Measurements from ENCODE around the gene MSH5. TPM values are rescaled to one million over a fixed set of nuclear protein-coding genes. Genes with fewer than 3 reads are reported as not detected.

Gene MSH5
- total and polyA plus RNA-seq, 9 of the 15 experiments (the other 6 are each of a cell fraction or from before 2014, with no cell fraction given) = 12.5 to 104 (median 46.6) TPM

DNA sequence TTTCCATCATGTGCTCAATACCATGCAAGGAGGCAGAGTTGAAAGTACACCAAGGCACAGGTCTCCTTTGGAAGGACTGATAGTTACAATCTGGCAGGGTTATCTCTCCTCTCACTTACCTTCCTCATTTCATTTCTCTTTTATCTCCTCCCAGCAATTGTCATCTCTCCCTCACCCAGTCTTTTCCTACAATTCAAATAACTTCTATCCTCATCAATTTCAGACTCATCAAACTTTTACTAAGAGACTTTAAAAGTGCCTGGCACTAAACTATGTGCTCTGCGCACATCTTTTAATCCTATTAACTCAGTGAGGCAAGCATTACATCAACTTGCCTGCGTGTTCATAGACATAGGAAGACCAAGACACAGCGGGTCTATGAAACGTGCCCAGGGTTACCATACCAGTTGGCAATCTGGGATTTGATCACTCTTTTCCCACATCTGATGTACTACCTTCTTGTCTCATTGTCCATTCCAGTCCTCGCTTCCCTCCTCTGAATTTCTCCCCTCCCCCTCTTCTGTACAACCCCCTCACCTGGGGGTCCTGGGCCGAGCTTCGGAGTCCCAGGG lies 54.6 kb downstream of the MSH5 start (continued):
- TF ChIP-seq, protein P1, sequence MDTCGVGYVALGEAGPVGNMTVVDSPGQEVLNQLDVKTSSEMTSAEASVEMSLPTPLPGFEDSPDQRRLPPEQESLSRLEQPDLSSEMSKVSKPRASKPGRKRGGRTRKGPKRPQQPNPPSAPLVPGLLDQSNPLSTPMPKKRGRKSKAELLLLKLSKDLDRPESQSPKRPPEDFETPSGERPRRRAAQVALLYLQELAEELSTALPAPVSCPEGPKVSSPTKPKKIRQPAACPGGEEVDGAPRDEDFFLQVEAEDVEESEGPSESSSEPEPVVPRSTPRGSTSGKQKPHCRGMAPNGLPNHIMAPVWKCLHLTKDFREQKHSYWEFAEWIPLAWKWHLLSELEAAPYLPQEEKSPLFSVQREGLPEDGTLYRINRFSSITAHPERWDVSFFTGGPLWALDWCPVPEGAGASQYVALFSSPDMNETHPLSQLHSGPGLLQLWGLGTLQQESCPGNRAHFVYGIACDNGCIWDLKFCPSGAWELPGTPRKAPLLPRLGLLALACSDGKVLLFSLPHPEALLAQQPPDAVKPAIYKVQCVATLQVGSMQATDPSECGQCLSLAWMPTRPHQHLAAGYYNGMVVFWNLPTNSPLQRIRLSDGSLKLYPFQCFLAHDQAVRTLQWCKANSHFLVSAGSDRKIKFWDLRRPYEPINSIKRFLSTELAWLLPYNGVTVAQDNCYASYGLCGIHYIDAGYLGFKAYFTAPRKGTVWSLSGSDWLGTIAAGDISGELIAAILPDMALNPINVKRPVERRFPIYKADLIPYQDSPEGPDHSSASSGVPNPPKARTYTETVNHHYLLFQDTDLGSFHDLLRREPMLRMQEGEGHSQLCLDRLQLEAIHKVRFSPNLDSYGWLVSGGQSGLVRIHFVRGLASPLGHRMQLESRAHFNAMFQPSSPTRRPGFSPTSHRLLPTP (IDR thresholded peaks at IDR 0.05; ENCODE audit: borderline replicate concordance, extremely low read depth, insufficient read length) = no peak
- peak; percentile 62; the same call in 1 of the 2 replicates for TF ChIP-seq NR2C1 (IDR thresholded peaks at IDR 0.05)
- TF ChIP-seq NR2C1 (tag; IDR thresholded peaks at IDR 0.05) = 0 out of 2 replicates have a peak, but pooled peaks have one; percentile 31
- TF ChIP-seq, protein P2, sequence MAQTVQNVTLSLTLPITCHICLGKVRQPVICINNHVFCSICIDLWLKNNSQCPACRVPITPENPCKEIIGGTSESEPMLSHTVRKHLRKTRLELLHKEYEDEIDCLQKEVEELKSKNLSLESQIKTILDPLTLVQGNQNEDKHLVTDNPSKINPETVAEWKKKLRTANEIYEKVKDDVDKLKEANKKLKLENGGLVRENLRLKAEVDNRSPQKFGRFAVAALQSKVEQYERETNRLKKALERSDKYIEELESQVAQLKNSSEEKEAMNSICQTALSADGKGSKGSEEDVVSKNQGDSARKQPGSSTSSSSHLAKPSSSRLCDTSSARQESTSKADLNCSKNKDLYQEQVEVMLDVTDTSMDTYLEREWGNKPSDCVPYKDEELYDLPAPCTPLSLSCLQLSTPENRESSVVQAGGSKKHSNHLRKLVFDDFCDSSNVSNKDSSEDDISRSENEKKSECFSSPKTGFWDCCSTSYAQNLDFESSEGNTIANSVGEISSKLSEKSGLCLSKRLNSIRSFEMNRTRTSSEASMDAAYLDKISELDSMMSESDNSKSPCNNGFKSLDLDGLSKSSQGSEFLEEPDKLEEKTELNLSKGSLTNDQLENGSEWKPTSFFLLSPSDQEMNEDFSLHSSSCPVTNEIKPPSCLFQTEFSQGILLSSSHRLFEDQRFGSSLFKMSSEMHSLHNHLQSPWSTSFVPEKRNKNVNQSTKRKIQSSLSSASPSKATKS (CRISPR knock-in tag; IDR thresholded peaks at IDR 0.05) = no peak
- TF ChIP-seq SMARCE1 (IDR thresholded peaks at IDR 0.05) = peak; percentile 87
- TF ChIP-seq, protein P3, sequence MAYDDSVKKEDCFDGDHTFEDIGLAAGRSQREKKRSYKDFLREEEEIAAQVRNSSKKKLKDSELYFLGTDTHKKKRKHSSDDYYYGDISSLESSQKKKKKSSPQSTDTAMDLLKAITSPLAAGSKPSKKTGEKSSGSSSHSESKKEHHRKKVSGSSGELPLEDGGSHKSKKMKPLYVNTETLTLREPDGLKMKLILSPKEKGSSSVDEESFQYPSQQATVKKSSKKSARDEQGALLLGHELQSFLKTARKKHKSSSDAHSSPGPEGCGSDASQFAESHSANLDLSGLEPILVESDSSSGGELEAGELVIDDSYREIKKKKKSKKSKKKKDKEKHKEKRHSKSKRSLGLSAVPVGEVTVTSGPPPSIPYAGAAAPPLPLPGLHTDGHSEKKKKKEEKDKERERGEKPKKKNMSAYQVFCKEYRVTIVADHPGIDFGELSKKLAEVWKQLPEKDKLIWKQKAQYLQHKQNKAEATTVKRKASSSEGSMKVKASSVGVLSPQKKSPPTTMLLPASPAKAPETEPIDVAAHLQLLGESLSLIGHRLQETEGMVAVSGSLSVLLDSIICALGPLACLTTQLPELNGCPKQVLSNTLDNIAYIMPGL (CRISPR knock-in tag; IDR thresholded peaks at IDR 0.05) = no peak; the same call in 1 of the 2 replicates
- TF ChIP-seq TAF1 (IDR thresholded peaks at IDR 0.05; ENCODE audit: control insufficient read depth, extremely low read depth, insufficient read depth, low read length, severe bottlenecking) = peak; percentile 35
- peak; percentile 85 for TF ChIP-seq SOX6 (IDR thresholded peaks at IDR 0.05)
- TF ChIP-seq FOXP1 (CRISPR knock-in tag; IDR thresholded peaks at IDR 0.05) = peak; percentile 43; the same call in 1 of the 2 replicates
- no peak for TF ChIP-seq ZNF695 (CRISPR knock-in tag; IDR thresholded peaks at IDR 0.05)
- TF ChIP-seq SMC3 (conservative IDR thresholded peaks at IDR 0.05; ENCODE audit: insufficient read depth, low read depth, low read length) = 0 out of 2 replicates have a peak, but pooled peaks have one; percentile 14
- TF ChIP-seq MCM2 (IDR thresholded peaks at IDR 0.05; ENCODE audit: low read depth) = no peak
- TF ChIP-seq JUNB (CRISPR knock-in tag; conservative IDR thresholded peaks at IDR 0.05) = no peak
- TF ChIP-seq, protein P4, sequence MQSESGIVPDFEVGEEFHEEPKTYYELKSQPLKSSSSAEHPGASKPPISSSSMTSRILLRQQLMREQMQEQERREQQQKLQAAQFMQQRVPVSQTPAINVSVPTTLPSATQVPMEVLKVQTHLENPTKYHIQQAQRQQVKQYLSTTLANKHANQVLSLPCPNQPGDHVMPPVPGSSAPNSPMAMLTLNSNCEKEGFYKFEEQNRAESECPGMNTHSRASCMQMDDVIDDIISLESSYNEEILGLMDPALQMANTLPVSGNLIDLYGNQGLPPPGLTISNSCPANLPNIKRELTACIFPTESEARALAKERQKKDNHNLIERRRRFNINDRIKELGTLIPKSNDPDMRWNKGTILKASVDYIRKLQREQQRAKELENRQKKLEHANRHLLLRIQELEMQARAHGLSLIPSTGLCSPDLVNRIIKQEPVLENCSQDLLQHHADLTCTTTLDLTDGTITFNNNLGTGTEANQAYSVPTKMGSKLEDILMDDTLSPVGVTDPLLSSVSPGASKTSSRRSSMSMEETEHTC (IDR thresholded peaks at IDR 0.05) = no peak
- TF ChIP-seq NRF1 (conservative IDR thresholded peaks at IDR 0.05 in 1 of 2, IDR thresholded peaks at IDR 0.05 in 1 of 2) = peak; percentile 36 to 55
- peak; percentile 5; the same call in 1 of the 2 replicates for TF ChIP-seq TCF3 (CRISPR knock-in tag; IDR thresholded peaks at IDR 0.05)
- no peak for TF ChIP-seq HSF4 (CRISPR knock-in tag; IDR thresholded peaks at IDR 0.05; ENCODE audit: borderline replicate concordance)
- peak; percentile 89 for TF ChIP-seq CTBP1 (IDR thresholded peaks at IDR 0.05; ENCODE audit: borderline replicate concordance)
- TF ChIP-seq, protein P5, sequence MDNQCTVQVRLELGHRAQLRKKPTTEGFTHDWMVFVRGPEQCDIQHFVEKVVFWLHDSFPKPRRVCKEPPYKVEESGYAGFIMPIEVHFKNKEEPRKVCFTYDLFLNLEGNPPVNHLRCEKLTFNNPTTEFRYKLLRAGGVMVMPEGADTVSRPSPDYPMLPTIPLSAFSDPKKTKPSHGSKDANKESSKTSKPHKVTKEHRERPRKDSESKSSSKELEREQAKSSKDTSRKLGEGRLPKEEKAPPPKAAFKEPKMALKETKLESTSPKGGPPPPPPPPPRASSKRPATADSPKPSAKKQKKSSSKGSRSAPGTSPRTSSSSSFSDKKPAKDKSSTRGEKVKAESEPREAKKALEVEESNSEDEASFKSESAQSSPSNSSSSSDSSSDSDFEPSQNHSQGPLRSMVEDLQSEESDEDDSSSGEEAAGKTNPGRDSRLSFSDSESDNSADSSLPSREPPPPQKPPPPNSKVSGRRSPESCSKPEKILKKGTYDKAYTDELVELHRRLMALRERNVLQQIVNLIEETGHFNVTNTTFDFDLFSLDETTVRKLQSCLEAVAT (IDR thresholded peaks at IDR 0.05) = peak in 1 of 2 experiments; percentile 20; a peak in 1 of 4 replicates
